ENCODE results near the gene SURF6. TPM values are rescaled to one million over a fixed set of nuclear protein-coding genes. Genes with fewer than 3 reads are reported as not detected.

The SURF6 gene
- total and polyA plus RNA-seq, 8 donors = 10.9 to 31.4 (median 25.7) TPM

DNA sequence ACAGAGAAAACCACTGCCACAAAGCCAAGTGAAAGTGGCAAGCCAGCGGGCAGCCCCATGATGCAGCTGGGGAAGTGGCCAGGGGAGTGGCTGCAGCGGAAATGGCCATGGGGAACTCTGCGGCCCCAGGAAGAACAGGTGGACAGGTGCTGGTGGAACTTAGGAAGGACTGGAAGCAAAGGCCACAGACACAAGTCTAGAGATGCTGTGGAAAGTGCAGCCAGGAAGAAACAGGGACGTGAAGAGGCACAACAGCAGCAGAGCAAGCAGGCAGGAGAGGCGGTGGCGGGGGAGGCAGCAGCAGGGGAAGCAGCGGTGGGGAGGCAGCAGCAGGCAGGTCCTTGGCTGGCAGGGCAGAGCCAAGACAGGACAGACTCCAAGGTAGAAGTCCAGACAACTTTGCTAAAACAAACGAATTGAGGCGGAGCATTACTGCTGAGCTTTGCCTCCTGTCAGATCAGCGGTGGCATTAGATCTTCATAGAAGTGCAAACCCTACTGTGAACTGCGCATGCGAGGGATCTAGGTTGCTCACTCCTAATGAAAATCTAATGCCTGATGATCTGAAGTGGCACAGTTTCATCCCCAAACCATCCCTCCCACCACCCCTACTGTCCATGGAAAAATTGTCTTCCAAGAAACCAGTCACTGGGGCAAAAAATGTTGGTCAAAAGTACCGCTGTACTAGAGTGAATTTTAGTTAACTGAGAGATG, 11.8 kb downstream of the SURF6 start:
- peaks cover 0 to 5% of the 10 kb centered on the region in 2 donors for H3K27me3 ChIP-seq
- ATAC-seq (no peak), DNase-seq (peak in 1 of 4 donors; percentile 45)
- H3K9me3 ChIP-seq = no peaks in the 10 kb centered on the region
- no peaks in the 10 kb centered on the region for H3K36me3 ChIP-seq
- H3K4me3 ChIP-seq = no peak overlapping the region
- TF ChIP-seq CTCF (IDR thresholded peaks at IDR 0.05) = no peak
- intact Hi-C loops (cut with DNase I) = no loop called here
- no peak overlapping the region for H3K27ac ChIP-seq
- no peaks in the 10 kb centered on the region for H3K4me1 ChIP-seq

DNA sequence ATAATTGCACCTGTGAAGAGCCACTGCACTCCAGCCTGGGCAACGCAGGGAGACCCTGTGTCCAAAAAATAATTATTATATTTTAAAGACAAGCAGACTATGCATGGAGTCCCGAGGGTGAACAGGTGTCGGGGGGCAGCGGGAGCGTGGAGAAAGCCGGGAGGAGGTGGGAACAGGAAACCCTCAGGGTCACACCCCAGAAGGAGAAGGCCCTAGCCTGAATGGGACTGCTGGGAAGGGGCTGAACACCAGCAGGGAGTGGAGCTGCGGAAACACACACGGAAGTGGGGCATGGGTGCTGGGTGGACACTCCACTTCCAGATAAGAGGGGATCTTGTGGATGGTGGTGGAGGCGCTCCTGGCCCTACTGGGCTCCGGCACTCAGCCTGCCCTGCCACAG, 12.8 kb downstream of the SURF6 start:
- Histone ChIP-seq H3K4me1 (no peaks in the 10 kb centered on the region), H3K27me3 (peaks cover 0 to 5% of the 10 kb centered on the region in 2 donors), H3K4me3 (no peak overlapping the region), H3K36me3 (no peaks in the 10 kb centered on the region), H3K9me3 (no peaks in the 10 kb centered on the region), H3K27ac (no peak overlapping the region)
- DNase-seq (peak in 1 of 4 donors; percentile 29), ATAC-seq (no peak)
- intact Hi-C loops (cut with DNase I) = no loop called here
- TF ChIP-seq CTCF (IDR thresholded peaks at IDR 0.05) = no peak

GRCh38 chr9:133322701-133323100, 13.3 kb downstream of the SURF6 start:
- no peak overlapping the region for H3K27ac ChIP-seq
- no peak for TF ChIP-seq CTCF (IDR thresholded peaks at IDR 0.05)
- no peaks in the 10 kb centered on the region for H3K9me3 ChIP-seq
- H3K27me3 ChIP-seq = peaks cover 0 to 5% of the 10 kb centered on the region in 2 donors
- ATAC-seq (no peak), DNase-seq (peak in 1 of 4 donors; percentile 28)
- H3K4me1 ChIP-seq = no peaks in the 10 kb centered on the region
- intact Hi-C loops (cut with DNase I) = no loop called here
- H3K36me3 ChIP-seq = no peaks in the 10 kb centered on the region
- no peak overlapping the region for H3K4me3 ChIP-seq

DNA sequence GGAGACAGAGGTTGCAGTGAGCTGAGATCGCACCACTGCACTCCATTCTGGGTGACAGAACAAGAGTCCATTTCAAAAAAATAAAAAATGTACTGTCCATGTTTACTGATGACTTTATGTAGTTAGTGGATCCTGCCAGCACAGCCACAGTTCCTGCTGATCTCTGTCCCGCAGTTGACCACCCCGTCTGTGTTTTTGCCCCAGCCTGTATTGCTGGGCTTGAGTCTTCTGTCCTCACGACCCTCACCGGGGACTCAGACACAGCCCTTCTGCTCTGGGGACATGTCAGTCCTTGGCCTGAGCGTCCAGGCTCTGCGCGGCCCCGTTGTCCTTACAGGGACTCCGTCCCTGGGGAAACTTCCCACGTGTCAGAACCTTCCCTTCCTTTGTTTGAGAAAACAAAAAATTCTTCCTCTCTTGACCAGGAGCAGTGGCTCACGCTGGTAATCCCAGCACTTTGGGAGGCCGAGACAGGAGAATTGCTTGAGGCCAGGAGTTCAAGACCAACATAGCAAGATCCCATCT, 14.5 kb downstream of the SURF6 start:
- peak in 1 of 4 donors; percentile 47 for DNase-seq

More for the DNA sequence above, 14.5 kb downstream of the SURF6 start:
- Histone ChIP-seq H3K9me3 (no peaks in the 10 kb centered on the region), H3K4me1 (no peaks in the 10 kb centered on the region), H3K27me3 (peaks cover 0 to 5% of the 10 kb centered on the region in 2 donors), H3K27ac (no peak overlapping the region), H3K4me3 (no peak overlapping the region), H3K36me3 (no peaks in the 10 kb centered on the region)
- no peak for TF ChIP-seq CTCF (IDR thresholded peaks at IDR 0.05)
- ATAC-seq = no peak
- intact Hi-C loops (cut with DNase I) = no loop called here
